Measurements from ENCODE around the gene LRRC71. TPM values are rescaled to one million over a fixed set of nuclear protein-coding genes. Genes with fewer than 3 reads are reported as not detected.

LRRC71 gene
- total and polyA plus RNA-seq, 2 of the 8 experiments (the other 6 are each of a cell fraction or from before 2014, with no cell fraction given), result 0.05 TPM; not detected in 1

DNA sequence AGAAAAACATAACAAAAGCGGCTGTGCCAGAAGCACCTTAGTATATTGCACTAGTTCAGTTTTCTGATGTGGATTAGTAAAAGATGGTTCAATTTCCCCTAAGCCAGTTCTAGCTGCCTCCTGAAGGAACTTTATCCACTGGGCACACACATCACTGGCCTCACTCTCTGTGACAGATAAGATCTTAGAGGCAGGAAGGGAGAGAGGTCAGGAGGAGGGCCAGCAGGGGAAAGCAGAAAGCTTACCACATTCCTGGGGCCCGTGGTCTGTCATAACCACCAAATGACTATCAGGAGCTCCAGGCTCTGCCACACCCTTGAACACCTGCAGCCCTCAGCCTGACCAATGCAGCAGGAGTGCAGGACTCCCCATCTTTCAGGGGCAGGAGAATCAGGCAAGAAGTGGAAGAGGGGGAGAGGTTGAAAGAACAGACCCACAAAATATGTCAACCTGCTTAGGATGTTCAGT, 37.8 kb downstream of the LRRC71 start (continued):
- TF ChIP-seq, protein P1, sequence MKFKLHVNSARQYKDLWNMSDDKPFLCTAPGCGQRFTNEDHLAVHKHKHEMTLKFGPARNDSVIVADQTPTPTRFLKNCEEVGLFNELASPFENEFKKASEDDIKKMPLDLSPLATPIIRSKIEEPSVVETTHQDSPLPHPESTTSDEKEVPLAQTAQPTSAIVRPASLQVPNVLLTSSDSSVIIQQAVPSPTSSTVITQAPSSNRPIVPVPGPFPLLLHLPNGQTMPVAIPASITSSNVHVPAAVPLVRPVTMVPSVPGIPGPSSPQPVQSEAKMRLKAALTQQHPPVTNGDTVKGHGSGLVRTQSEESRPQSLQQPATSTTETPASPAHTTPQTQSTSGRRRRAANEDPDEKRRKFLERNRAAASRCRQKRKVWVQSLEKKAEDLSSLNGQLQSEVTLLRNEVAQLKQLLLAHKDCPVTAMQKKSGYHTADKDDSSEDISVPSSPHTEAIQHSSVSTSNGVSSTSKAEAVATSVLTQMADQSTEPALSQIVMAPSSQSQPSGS (IDR thresholded peaks at IDR 0.05; ENCODE audit: low read length), result no peak
